DMS79 treated with DMSO at 0.1 percent for 48 hours (cell line): ENCODE results near the gene PCBD1.
A peak's percentile ranks its signal among the peaks of the same experiment; 100 is the strongest.

ENCODE experiments used
- DNase-seq: peaks from one replicate; lab custom pipeline; 2025; lab: John Stamatoyannopoulos, UW

Gene PCBD1

DNA sequence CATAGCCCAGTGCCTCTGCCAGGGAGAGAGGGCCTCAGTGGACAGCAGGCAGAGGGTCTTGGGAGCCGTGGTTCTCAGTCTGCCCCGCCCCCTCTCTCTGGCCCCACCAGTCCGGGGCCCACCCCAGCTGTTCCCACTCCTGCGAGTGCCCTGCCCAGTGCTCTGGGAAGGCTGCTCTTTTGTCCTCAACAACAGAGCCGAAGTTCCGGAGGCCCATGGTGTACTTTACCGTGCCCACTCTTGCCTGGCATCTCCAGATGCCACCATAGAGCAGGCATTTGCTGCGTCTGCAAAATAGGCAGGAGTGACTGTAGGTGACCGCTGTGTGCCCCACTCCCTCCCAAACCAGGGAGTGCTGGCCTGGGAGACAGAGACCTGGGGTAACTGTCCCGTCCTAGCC lies 29.3 kb upstream of the PCBD1 start:
- DNase-seq: no peak

DNA sequence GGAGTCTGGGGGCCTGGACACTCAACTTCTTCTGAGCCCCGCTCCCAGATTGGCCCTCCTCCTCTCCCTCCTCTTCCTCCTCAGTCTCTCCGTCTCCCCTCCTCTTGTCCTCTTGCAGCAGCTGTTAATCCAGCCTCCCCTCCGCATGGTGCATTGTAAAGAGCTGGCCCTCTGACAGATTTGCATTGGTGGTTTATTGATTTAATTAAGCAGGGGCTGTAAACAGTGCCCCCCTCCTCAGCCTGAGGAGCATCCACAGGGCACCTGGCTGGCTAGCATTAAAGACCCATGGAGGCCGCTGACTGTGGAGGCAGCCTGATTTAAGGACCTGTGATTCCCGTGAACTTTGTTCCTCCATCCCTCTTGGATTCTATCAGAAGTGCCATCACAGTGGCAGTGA lies 28.9 kb upstream of the PCBD1 start:
- DNase-seq: no peak

DNA sequence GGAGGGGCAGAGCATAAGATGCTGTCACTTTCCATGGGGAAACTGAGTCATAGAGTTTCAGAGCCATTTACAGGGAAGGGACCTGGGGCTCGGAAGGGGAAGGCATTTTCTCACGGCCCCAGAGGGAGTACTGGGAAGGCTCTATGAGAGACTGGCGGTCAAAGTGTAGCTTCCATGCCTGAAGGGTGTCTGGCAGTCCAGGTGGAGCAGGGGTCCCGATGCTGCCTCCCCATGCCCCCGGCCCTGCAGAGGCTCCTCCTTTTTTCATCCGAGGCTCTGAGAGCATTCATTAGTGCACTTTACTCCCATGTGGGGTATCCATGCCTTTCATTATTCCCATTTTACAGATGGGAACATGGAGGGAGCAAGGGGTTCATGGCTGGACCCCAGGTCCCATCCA lies 27.9 kb upstream of the PCBD1 start:
- no peak for DNase-seq

DNA sequence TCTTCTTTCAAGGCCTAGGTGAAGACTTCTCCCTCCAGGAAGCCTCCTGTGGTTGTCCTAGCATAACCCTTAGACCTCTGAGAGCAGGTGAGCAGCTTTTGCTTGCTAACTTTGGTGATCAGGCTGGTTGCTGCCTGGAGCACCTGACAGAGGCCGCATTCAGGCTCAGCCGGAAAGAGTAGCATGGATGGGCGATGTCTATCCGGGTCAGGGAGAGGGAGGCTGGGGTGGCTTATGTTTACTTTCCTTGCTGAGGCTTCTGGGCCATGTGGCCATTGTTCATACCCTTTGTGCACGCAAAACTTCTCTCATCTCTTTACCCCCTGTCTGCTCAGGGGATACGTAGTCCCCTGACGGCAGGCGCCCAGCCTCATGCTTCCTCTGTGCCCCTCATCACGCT lies 27.4 kb upstream of the PCBD1 start:
- DNase-seq: no peak

DNA sequence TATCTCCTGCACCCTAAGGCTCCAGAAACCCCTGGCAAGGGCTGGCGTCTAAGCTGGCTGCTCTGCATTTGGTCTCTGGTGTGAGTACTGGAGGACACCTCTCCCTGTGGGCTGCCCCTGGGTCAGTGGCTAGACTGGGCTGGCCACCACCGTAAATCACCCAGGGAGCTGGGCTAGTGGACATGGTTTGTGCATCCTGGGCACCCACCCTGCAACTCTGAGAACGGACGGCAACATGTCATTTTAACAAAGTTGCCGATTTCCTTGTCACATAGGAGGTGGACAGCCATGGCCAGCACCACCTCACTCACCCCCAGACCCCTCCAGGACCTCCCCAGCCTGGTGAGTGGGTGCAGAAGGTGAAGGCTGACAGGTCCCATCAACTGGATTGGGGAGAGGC lies 26.8 kb upstream of the PCBD1 start:
- DNase-seq: no peak

DNA sequence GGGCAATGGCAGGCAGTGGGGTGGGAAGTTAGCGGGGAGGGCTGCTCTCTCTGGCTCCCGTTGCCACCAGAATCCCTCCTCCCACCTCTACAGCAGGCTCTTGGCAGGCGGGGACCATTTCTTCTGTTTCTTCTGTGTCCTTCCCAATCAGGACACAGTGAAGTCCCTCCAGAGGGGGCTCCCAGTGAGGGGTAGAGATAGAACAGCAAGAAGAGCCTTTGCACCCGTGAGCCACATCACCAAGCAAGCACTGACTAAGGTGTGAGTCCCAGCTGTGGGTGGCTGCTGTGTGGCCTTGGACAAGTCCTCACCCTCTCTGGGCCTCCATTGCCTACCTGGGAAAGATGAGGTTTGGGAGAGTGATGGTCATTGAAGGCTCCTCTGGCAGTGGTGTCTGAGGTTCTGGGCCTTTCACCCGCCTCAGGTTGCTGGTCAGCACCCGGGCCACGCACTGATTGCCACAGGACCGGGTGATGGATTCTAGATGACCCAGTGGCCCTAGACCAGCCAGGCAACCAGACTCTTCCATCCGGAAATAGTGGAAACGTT lies 26.0 kb upstream of the PCBD1 start:
- no peak for DNase-seq

DNA sequence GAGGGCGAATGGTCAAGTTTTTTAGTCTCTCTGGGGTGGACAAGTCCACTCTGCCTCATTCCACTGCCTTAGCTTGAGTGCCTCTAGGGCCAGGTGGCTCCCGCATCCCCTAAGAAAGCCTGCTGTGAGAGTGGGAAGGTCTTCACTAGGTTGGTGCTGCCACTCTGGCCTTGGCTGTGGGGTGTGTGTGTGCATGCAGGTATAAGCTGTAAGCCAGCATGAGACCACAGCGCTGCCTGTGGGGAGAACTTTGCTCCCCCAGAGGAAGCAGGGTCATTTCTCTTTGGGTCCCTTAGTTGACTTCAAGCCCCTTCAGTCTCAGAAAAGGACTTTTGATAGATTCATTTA lies 25.5 kb upstream of the PCBD1 start:
- no peak for DNase-seq

DNA sequence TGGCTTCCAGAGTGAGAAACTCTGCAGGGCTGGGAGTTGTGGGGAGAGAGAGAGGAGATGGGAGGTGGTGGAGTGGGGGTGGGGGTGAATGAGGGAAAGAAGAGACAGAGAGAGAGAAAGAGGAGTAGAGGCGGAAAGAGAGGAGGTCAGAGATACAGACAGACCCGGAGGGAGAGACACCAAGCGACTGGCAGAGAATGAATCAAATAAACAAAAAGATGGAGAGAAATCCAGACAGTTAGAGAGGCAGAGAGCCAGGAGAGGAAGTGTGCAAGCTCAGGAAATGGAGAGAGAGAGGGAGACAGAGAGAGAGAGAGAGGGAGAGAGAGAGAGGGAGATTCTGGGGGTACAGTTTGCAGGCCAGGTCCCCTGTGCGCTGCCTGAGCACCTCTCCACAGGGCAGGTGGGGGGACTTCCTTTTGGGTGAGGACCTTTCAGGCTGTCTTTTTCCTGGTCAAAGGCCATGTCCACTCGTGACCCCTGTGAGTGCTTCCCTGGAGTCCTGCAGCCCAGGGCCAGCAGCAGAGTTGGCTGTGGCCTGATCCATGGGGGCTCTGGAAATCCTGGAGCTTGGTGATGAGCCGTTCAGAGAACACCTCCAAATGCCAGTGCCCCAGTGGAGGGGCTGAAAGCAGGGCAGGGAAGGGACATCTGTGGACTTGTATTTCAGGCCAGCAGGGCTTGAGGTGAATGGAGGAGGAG lies 25.0 kb upstream of the PCBD1 start:
- DNase-seq: no peak

DNA sequence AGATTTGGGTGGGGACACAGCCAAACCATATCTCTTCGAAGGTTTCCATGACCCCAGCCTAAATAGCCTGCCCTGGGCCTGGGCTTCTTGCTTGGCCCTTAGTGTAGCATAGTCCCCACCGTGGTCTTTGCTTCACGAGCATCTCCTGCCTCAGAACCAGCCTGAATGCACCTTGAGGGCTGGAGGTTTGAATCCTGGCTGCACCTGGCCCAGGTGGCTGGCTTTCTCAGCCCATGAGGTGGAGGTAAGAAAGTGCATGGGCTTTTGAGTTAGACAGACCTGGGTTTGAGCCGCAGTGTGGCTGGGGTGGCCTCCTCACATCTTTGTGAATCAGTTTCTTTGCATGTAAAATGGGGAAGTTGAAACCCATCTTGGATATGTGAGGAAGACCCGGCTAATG lies 24.2 kb upstream of the PCBD1 start:
- DNase-seq: no peak

DNA sequence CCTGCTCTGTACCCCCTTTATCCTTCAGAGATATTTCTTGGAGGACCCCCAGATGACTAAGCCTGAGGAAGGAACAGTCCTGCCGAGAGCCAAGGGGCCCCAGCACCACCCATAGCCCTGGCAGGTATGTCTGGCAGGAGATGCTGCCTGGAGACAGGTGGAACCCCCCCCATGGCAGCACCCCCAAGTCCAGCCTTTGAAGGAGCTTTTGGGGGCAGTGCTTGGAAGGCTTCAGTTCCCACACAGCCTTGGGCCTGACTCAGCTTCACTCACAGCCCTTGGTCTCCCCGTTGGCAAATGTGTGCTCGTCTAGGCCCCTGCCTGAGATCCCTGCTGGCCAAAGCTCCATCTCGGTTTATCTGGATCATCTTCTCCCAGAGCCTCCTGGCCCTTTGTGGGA lies 23.0 kb upstream of the PCBD1 start:
- no peak for DNase-seq

DNA sequence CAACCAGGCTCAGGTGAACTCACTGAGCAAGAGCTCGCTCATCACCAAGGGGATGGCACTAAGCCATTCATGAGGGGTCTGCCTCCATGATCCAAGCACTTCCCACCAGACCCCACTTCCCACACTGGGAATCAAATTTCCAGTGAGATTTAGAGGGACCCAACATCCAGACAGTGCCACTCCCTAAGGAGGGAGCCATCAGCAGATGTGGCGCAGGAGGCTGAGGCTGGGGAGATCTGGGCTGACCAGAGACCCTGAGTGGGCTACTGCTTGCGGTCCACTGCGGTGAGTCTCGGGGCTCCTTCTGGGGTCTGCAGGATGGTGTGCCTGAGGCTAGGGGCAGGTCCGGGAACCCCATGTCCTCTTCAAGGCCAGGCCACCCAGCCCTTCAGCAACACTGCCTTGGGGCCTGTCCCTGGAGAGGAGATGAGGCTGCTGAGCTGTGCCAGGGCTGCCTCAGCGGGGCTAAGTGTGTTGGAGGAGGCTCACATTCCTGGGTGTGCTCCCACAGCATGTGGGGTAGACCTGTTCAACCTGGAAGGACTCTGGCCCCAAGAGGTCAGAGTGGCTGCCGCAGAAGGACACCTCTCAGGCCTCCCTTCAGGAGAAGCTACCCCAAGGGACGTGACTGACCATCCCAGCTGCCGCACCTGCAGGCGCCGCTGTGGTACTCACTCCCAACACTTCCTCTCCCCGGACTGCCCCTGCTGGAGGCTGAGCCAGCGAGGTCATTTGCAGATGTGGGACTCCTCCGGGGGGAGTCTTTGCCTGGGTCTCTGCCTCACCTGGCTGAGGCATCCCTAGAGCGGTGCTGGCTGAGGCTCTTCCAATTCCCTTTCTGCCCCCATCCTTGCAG lies 22.3 kb upstream of the PCBD1 start:
- no peak for DNase-seq

DNA sequence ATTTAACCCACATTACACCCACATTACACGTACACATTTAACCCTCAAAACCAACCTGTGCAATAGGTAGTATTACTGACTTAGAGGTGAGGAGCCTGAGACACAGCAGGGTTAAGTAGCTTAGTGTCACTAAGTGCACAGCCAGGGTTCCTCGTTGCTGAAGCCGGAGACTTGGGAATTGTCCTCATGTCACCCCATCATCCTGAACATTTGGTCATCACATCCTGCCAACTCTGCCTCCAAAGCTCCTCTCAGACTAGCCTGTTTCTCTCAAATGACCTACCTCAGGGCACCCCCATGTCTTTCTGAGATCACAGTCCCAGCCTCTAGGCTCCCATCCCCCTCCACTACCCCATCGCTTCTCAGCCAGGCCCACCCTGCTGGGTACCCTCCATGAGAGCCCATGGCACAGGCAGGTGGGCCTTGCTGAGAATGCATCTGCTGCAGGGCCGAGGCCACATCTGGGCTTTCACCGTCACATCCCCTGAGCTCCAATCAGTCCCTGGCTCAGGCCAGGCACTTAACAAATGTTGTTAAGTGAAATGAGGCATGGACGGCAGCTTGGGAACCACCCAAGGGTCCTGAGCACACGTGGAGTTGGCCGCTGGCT lies 21.1 kb upstream of the PCBD1 start:
- DNase-seq: no peak

DNA sequence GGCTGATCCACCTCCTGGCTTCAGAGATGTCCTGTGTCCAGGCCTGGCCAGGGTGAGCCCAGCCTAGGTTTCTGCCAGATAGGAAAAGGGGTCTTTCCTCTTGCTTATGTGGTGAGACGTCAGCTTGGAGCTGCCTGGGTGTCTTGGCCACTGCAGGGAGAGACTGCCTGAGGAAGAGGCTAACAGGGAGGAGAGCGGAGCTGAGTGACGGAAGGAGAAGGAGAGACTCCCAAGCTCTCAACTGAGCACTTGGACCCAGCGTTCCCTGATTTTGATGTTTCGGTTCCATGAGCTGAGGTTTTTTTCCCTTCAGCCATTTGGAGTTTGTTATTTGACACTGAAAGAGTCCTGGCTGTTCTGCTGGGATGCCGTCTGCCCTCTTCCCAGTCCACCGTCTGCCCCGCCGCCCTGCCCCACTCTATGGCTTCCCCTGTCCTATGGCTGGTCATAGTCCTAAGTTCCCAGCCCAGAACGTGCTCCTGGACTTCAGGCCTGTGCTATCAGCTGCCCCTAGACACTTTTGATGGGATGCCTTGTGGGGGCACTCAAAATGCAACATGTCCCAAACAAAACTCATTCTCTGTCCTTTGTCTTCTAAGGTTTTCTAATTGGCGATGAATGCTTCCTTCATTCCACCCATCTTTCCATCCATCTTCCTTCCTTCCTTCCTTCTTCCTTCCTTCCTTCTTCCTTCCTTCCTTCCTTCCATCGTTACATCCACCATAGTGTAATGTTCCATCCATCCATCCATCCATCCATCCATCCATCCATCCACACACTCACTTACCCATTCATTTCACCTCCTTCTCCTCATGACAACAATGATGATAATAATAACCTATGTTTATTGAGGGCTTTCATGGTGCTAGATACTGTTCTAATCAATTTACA lies 20.3 kb upstream of the PCBD1 start:
- no peak for DNase-seq

DNA sequence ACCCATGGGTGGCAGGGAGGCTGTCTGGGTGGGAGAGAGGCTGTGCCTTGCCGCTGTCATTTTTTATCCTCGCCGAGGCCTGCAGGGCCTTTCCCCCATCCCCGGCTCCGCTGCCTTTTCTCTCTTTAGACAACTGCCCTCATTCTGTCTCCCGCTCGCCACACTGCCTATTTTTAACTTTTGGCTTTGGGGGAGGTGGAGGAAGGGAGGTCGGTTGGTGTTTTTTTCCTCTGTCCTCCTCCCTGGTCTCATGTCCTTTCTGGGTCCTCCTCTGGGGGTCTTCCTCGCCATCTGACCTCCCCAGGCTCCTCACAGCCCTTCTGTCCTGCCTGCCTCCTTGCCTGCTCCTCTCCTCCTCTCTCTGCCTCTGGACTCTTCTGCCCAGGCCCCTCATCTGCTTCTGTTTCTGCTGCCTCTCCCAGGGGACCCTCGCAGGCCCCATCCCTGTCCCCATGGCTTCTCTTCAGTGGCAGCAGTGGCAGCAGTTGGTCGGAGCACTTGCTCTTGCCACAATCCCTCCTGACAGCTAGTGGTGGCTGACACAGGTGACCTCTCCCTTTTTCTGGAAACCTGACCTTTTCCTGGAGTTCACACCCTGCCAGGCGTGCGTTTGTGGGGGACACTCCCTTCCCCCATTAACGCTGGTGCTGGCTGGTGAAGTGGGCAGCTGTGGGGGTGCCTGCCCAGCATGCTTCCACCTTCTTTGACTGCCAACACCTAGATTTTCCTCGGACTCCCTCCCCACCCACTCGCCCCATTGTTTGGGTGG lies 19.5 kb upstream of the PCBD1 start:
- no peak for DNase-seq

DNA sequence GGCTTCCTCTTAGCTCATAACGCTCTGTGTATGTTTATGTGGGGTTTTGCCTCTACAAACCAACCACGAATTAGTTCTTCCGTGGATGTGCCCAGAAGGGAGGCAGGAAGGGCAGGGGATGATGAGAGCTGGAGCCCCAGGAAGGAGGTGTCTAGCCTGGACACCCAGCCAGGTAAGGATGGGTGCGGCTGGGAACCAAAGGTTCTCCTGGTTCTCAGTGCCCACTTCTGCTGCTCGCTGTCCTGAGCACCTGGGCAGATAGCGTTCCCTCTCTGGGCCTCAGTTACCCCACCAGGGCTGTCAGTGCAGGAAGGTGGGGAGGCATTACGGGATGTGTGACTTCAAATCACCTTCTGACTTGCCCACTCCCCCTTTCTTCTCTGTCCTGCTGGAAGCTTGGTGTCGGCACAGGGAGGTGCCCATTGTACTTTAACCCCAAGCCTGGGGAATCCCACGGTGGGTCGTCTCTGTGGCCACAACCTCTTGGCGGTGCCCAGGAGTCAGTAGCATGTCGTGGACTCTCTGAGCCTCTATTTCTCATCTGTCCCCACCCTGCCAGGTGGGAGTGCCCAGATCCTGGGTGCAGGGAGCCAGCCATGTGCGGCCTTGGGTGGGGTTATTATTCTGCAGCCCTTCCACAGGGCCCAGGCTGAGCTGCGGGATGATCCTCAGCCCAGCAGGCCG lies 18.7 kb upstream of the PCBD1 start:
- DNase-seq: no peak

DNA sequence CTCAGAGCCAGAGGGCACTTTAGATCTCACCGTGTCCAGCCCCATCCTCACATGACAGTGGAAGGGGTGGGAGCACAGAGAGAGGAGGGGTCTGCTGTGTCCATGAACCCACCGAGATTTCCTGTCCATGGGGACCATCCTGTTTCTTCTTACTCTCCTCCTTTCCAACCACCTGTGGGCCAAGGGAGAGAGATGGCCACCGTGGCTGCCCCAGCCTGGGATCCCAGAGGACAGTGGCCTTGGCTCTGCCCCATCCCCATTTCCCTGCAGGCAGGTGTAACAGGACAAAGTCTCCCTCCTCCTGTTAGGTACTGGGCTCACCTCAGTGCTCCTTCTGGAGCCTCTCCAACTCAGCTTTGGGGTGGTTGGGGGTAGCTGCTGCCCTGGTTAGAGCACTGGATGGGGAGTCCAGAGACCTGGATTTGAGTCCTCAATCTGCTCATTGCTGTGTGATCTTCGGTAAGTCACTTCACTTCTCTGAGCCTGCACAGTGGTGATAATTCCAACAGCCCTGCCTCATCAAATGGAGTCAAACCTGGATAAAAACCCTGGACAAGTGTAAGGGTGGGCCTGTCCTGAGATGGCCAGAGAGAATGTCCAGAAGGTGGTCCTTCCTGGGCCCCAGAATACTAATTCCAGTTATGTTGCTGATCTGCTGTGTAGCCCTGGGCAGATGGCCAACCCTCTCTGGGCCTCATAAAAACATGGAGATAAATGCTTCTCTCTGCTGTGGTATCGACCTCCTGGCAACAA lies 17.8 kb upstream of the PCBD1 start:
- DNase-seq: no peak

DNA sequence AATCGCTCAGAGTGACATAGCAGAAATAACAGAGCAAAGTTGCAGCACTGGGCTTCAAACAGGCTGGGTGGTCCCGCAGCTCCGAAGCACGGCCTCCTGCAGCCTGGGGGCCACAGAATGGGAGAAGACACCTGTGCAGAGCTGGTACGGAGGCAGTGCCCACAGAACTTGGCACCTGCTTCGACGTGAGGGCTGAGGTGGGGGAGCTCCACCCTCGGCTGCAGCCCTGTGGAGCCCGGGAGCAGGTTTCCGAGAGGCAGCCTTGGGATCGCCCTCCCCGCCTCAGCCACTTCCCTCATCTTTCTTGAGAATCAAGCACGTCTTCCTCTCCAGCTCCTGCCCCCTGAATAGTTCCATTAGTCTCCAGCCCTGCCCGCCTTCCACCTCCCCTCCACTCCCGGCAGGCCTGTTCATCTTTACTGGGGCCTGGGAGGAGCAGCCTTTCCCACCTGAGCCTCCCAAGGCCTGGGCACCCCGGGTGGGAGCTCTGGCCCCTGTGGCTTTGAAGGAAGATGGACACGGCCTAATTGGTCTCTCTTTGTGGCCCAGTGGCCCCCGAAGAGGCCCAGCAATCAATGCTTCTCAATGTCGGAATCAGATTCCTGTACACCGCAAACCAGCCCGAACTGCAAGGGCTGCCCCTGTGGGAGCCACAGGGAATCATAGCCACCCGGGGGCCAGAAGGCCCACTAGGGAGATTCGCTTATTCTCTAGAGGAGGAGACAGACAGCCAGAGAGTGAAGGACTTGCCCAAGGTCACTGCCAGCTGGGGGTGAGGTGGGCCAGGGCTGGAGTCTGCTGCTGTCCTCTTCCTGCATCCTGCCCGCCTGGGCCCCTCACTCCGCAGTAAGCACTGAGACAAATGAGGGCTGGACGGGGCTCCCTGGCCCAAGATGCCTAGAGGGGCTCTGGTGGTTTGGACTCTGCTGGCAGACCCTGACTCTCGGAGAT lies 17.0 kb upstream of the PCBD1 start:
- DNase-seq: no peak

DNA sequence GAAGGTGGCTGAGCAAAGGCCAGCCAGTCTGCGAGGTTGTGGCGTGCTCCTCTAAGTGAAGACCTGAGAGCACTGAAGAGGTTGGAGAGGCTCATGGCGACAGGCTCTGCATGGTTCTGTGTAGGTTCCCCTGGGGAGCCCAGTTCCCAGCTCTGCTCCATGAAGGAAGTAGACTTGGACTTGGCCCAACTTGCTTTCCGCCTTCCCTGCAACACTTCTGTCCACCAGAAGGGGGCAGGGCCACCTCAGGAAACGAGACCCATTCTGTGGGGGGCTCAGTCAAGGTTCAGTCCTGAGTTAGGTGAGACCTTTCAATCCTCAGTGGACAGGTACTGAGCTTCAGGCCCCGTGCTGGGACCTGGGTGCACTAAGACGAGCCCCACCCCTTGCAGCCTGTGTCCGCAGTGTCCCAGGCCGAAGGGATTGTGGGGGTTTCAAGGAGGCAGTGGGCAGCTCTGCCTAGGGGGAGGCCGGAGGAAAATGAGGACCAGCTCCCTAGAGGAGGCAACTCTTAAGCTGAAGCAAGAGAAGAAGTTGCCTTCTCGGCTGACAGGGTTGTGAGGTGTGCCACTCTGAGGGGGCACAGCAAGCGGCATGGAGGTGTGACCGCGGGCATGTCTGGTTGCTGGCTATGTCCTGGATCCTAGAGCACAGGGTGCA lies 15.0 kb upstream of the PCBD1 start:
- peak; percentile 42 for DNase-seq
